Measurements from ENCODE around the gene AP1G1.

DNA sequence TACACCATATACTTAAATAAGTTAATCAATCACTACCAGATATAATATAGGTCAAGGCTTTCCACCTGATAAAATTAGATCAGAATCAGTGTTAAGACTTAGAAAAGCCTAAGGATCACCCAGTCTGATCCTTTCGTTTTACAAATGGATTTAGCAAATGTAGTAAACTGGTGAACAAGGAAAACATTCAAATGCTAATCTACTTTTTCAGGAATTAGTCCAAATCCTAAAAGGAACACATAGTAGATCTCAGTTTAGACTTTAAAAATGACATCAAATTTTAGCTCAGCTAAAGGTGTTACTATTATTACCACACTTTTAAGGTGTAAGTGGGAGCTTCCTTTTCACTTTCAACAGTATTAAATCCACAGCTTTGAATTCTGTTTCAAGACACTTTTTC is 96.1 kb downstream of the AP1G1 start:
- TF ChIP-seq, protein P1, sequence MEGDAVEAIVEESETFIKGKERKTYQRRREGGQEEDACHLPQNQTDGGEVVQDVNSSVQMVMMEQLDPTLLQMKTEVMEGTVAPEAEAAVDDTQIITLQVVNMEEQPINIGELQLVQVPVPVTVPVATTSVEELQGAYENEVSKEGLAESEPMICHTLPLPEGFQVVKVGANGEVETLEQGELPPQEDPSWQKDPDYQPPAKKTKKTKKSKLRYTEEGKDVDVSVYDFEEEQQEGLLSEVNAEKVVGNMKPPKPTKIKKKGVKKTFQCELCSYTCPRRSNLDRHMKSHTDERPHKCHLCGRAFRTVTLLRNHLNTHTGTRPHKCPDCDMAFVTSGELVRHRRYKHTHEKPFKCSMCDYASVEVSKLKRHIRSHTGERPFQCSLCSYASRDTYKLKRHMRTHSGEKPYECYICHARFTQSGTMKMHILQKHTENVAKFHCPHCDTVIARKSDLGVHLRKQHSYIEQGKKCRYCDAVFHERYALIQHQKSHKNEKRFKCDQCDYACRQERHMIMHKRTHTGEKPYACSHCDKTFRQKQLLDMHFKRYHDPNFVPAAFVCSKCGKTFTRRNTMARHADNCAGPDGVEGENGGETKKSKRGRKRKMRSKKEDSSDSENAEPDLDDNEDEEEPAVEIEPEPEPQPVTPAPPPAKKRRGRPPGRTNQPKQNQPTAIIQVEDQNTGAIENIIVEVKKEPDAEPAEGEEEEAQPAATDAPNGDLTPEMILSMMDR (IDR thresholded peaks at IDR 0.05) = no peak
- TF ChIP-seq POLR2A (IDR thresholded peaks at IDR 0.05) (no peak), POLR2AphosphoS5 (IDR thresholded peaks at IDR 0.05) (no peak)

Measured in breast epithelium (tissue), 3 donors.